Neutrophil (primary cell): ENCODE data around the gene RSPH1.

Source experiments
- H3K27ac ChIP-seq: fragments of 200-600 bp; sonication (generic); 2 replicates; pipeline ENCODE4 v1.5.1; 2016; ENCODE audit warnings: mild to moderate bottlenecking, moderate library complexity
- H3K27me3 ChIP-seq: fragments of 200-600 bp; sonication (generic); 2 replicates; pipeline ENCODE4 v1.6.0; 2016; ENCODE audit warnings: mild to moderate bottlenecking
- H3K36me3 ChIP-seq: fragments of 200-600 bp; sonication (generic); 2 replicates; pipeline ENCODE4 v1.5.1; 2017
- H3K4me1 ChIP-seq, 2 experiments: fragments of 200-600 bp in 1 of 2; sonication (generic) in 1 of 2; 1 replicate in 1 of 2; 2 replicates in 1 of 2; pipeline versions ENCODE4 v1.5.1 to v1.6.1; 2013 to 2016; ENCODE audit warnings: low read depth in 1 of 2, low read length in 1 of 2, mild to moderate bottlenecking in 1 of 2, moderate library complexity in 1 of 2; ENCODE audit not compliant: control insufficient read depth in 1 of 2, insufficient read depth in 1 of 2
- H3K4me3 ChIP-seq, 2 experiments: fragments of 200-600 bp in 1 of 2; sonication (generic) in 1 of 2; 1 replicate in 1 of 2; 2 replicates in 1 of 2; pipeline ENCODE4 v1.5.1; 2013 to 2016; ENCODE audit warnings: low read depth in 1 of 2, low read length in 1 of 2, mild to moderate bottlenecking in 1 of 2, moderate library complexity in 1 of 2
- H3K9me3 ChIP-seq: fragments of 200-600 bp; sonication (generic); 2 replicates; pipeline ENCODE4 v1.5.1; 2016
- CTCF ChIP-seq: fragments of 200-600 bp; sonication (generic); IDR thresholded peaks from 2 replicates; pipeline ENCODE4 v1.5.1; 2016; ENCODE audit warnings: antibody characterized with exemption

RSPH1 gene

GRCh38 chr21:42534421-42535378 lies 38.7 kb upstream of the RSPH1 start:
- Histone ChIP-seq H3K27me3 (no peaks in the 10 kb centered on the region), H3K36me3 (peaks cover 51% of the 10 kb centered on the region), H3K4me3 (no peak overlapping the region), H3K9me3 (no peaks in the 10 kb centered on the region), H3K27ac (no peak overlapping the region), H3K4me1 (no peaks in the 10 kb centered on the region)
- no peak for TF ChIP-seq CTCF

GRCh38 chr21:42533963-42534355 lies 37.9 kb upstream of the RSPH1 start:
- Histone ChIP-seq H3K4me1 (no peaks in the 10 kb centered on the region), H3K27me3 (no peaks in the 10 kb centered on the region), H3K4me3 (no peak overlapping the region)

GRCh38 chr21:42533306-42533962 lies 37.4 kb upstream of the RSPH1 start:
- H3K27me3 ChIP-seq, result no peaks in the 10 kb centered on the region
- peaks cover 44% of the 10 kb centered on the region for H3K36me3 ChIP-seq
- no peak for TF ChIP-seq CTCF

More at GRCh38 chr21:42533963-42534355, 37.9 kb upstream of the RSPH1 start:
- Histone ChIP-seq H3K9me3 (no peaks in the 10 kb centered on the region), H3K36me3 (peaks cover 46% of the 10 kb centered on the region), H3K27ac (no peak overlapping the region)
- TF ChIP-seq CTCF, result no peak

GRCh38 chr21:42532466-42533181 lies 36.6 kb upstream of the RSPH1 start:
- no peak for TF ChIP-seq CTCF
- H3K27ac ChIP-seq, result no peak overlapping the region
- peaks cover 52% of the 10 kb centered on the region for H3K36me3 ChIP-seq
- no peaks in the 10 kb centered on the region for H3K27me3 ChIP-seq
- H3K9me3 ChIP-seq, result no peaks in the 10 kb centered on the region
- no peaks in the 10 kb centered on the region for H3K4me1 ChIP-seq
- no peak overlapping the region for H3K4me3 ChIP-seq

More at GRCh38 chr21:42533306-42533962, 37.4 kb upstream of the RSPH1 start:
- Histone ChIP-seq H3K9me3 (no peaks in the 10 kb centered on the region), H3K4me1 (no peaks in the 10 kb centered on the region), H3K4me3 (no peak overlapping the region), H3K27ac (no peak overlapping the region)

GRCh38 chr21:42531771-42532170 lies 35.7 kb upstream of the RSPH1 start:
- no peaks in the 10 kb centered on the region for H3K4me1 ChIP-seq

More at GRCh38 chr21:42531771-42532170, 35.7 kb upstream of the RSPH1 start:
- TF ChIP-seq CTCF, result no peak
- H3K9me3 ChIP-seq, result no peaks in the 10 kb centered on the region
- H3K27ac ChIP-seq, result no peak overlapping the region
- no peak overlapping the region for H3K4me3 ChIP-seq
- H3K36me3 ChIP-seq, result peaks cover 44% of the 10 kb centered on the region
- H3K27me3 ChIP-seq, result no peaks in the 10 kb centered on the region
